IMR-90 (cell line): ENCODE data around the gene STX16. TPM values are rescaled to one million over a fixed set of nuclear protein-coding genes. Genes with fewer than 3 reads are reported as not detected.

Source experiments
- ATAC-seq: fragments of 200-7000 bp; cut with Tn5 transposase; 2 replicates; pipeline ENCODE4 v1.9.1; 2020; ENCODE audit warnings: low read depth, mild to moderate bottlenecking, moderate library complexity
- BruUV-seq: library from RNA; stranded (reverse); fragments of 400-500 nt; replicated peaks from 2 replicates; lab custom pipeline; 2021; lab: Mats Ljungman, UMichigan
- CTCF ChIA-PET: fragments of 300-600 bp; formaldehyde crosslinking; extraction: SDS; loops from one replicate; lab custom pipeline; 2021; ENCODE audit warnings: antibody characterized with exemption; lab: Yijun Ruan, JAX
- POLR2A ChIA-PET: fragments of 300-600 bp; sonication (Branson Sonifier 250); formaldehyde crosslinking; loops from one replicate; lab custom pipeline; 2022; ENCODE audit warnings: antibody characterized with exemption; ENCODE audit not compliant: unreplicated experiment; lab: Charles Lee
- DNase-seq: peaks from one replicate; pipeline ENCODE4 v3.0.0; 2013
- H2AFZ ChIP-seq: replicated peaks from 2 replicates; pipeline ENCODE3; 2013; ENCODE audit warnings: low read length, mild to moderate bottlenecking; ENCODE audit not compliant: poor library complexity
- H2AK5ac ChIP-seq: 2 replicates; pipeline ENCODE4 v1.6.1; 2013; ENCODE audit warnings: low read depth, low read length, inconsistent platforms
- H2AK9ac ChIP-seq: replicated peaks from 2 replicates; pipeline ENCODE3; 2013; ENCODE audit warnings: mild to moderate bottlenecking, low read depth, low read length, moderate library complexity; ENCODE audit not compliant: poor library complexity
- H2BK120ac ChIP-seq: 2 replicates; pipeline ENCODE4 v1.6.1; 2013; ENCODE audit warnings: low read depth, low read length, inconsistent platforms
- H2BK15ac ChIP-seq: 3 replicates; pipeline ENCODE4 v1.6.1; 2013; ENCODE audit warnings: low read depth, low read length, inconsistent platforms
- H2BK20ac ChIP-seq: 2 replicates; pipeline ENCODE4 v1.6.1; 2013; ENCODE audit warnings: low read depth, mild to moderate bottlenecking, inconsistent platforms, low read length, moderate library complexity
- H2BK5ac ChIP-seq: 2 replicates; pipeline ENCODE4 v1.6.1; 2013; ENCODE audit warnings: mild to moderate bottlenecking, low read depth, low read length, inconsistent platforms; ENCODE audit not compliant: poor library complexity, severe bottlenecking
- H3K14ac ChIP-seq: replicated peaks from 2 replicates; pipeline ENCODE4 v1.6.1; 2013; ENCODE audit warnings: low read depth, low read length, inconsistent platforms
- H3K18ac ChIP-seq: 2 replicates; pipeline ENCODE4 v1.6.1; 2013; ENCODE audit warnings: low read depth, low read length, control low read depth
- H3K23ac ChIP-seq: 2 replicates; pipeline ENCODE4 v1.6.1; 2013; ENCODE audit warnings: low read depth, low read length, inconsistent platforms
- H3K27ac ChIP-seq: 2 replicates; pipeline ENCODE4 v1.5.1; 2013; ENCODE audit warnings: mild to moderate bottlenecking, control low read depth, low read length; ENCODE audit not compliant: insufficient read depth
- H3K27me3 ChIP-seq: 2 replicates; pipeline ENCODE4 v1.6.1; 2013; ENCODE audit warnings: low read length; ENCODE audit not compliant: control insufficient read depth, insufficient read depth
- H3K36me3 ChIP-seq: 2 replicates; pipeline ENCODE4 v1.6.1; 2013; ENCODE audit warnings: low read length, mixed read lengths; ENCODE audit not compliant: control insufficient read depth, insufficient read depth
- H3K4ac ChIP-seq: 2 replicates; pipeline ENCODE4 v1.6.1; 2013; ENCODE audit warnings: low read depth, low read length, inconsistent platforms
- H3K4me1 ChIP-seq: 2 replicates; pipeline ENCODE4 v1.6.1; 2013; ENCODE audit warnings: low read length, mixed read lengths; ENCODE audit not compliant: control insufficient read depth, insufficient read depth
- H3K4me2 ChIP-seq: 2 replicates; pipeline ENCODE4 v1.6.1; 2013; ENCODE audit warnings: low read depth, mild to moderate bottlenecking, control low read depth, low read length, moderate library complexity
- H3K4me3 ChIP-seq: 2 replicates; pipeline ENCODE4 v1.5.1; 2013; ENCODE audit warnings: low read depth, mild to moderate bottlenecking, control low read depth, low read length, moderate library complexity; ENCODE audit not compliant: insufficient read depth
- H3K56ac ChIP-seq: 2 replicates; pipeline ENCODE4 v1.6.1; 2013; ENCODE audit warnings: low read length, inconsistent platforms; ENCODE audit not compliant: insufficient read depth; ENCODE audit errors: extremely low read depth
- H3K79me1 ChIP-seq, 2 experiments: 2 replicates each; pipeline ENCODE4 v1.6.1; 2013; ENCODE audit warnings: low read length in 2 of 2, inconsistent platforms in 1 of 2, low read depth in 1 of 2
- H3K9ac ChIP-seq: 2 replicates; pipeline ENCODE4 v1.6.1; 2013; ENCODE audit warnings: low read depth, low read length, control low read depth
- H3K9me1 ChIP-seq: 2 replicates; pipeline ENCODE4 v1.6.1; 2013; ENCODE audit warnings: low read length, inconsistent platforms; ENCODE audit not compliant: insufficient read depth
- H3K9me3 ChIP-seq: 2 replicates; pipeline ENCODE4 v1.6.1; 2013; ENCODE audit warnings: low read length; ENCODE audit not compliant: control insufficient read depth, insufficient read depth
- H4K20me1 ChIP-seq: 2 replicates; pipeline ENCODE4 v1.6.1; 2013; ENCODE audit warnings: low read length, inconsistent platforms; ENCODE audit not compliant: insufficient read depth
- H4K5ac ChIP-seq: 2 replicates; pipeline ENCODE4 v1.6.1; 2013; ENCODE audit warnings: mild to moderate bottlenecking, low read depth, low read length, control low read depth
- H4K8ac ChIP-seq, 2 experiments: 2 replicates each; pipeline ENCODE4 v1.6.1; 2013; ENCODE audit warnings: low read depth in 2 of 2, low read length in 2 of 2, control low read depth in 1 of 2, inconsistent platforms in 1 of 2
- H4K91ac ChIP-seq: 2 replicates; pipeline ENCODE4 v1.6.1; 2013; ENCODE audit warnings: low read depth, low read length, inconsistent platforms; ENCODE audit not compliant: insufficient read depth
- BHLHE40 ChIP-seq: fragments of 150-350 bp; IDR thresholded peaks from 2 replicates; pipeline ENCODE4 v1.6.1; 2016; ENCODE audit warnings: mild to moderate bottlenecking, low read depth, low read length
- CEBPB ChIP-seq: IDR thresholded peaks from 2 replicates; pipeline ENCODE4 v1.6.1; 2012; ENCODE audit warnings: low read depth, low read length, improper control_type of control experiment
- CHD1 ChIP-seq: IDR thresholded peaks from 2 replicates; pipeline ENCODE4 v1.6.1; 2012; ENCODE audit warnings: low read depth, low read length, improper control_type of control experiment
- FOS ChIP-seq: fragments of 150-350 bp; IDR thresholded peaks from 2 replicates; pipeline ENCODE4 v1.6.1; 2016; ENCODE audit warnings: low read depth, low read length
- MAFK ChIP-seq: IDR thresholded peaks from 2 replicates; pipeline ENCODE4 v1.6.1; 2012; ENCODE audit warnings: low read depth, low read length, improper control_type of control experiment
- MAZ ChIP-seq: IDR thresholded peaks from 2 replicates; pipeline ENCODE4 v1.6.1; 2012; ENCODE audit warnings: low read depth, mild to moderate bottlenecking, low read length, improper control_type of control experiment, moderate library complexity, borderline replicate concordance
- MXI1 ChIP-seq: IDR thresholded peaks from 2 replicates; pipeline ENCODE4 v1.6.1; 2012; ENCODE audit warnings: low read depth, mild to moderate bottlenecking, low read length, moderate library complexity, borderline replicate concordance
- NFE2L2 ChIP-seq: fragments of 150-350 bp; IDR thresholded peaks from 2 replicates; pipeline ENCODE4 v1.6.1; 2016; ENCODE audit warnings: low read depth, mild to moderate bottlenecking, low read length
- POLR2A ChIP-seq: IDR thresholded peaks from 2 replicates; pipeline ENCODE4 v1.6.1; 2012; ENCODE audit warnings: mild to moderate bottlenecking, low read depth, low read length
- RAD21 ChIP-seq: IDR thresholded peaks from 2 replicates; pipeline ENCODE4 v1.6.1; 2012; ENCODE audit warnings: low read length, improper control_type of control experiment
- RCOR1 ChIP-seq: IDR thresholded peaks from 2 replicates; pipeline ENCODE4 v1.6.1; 2012; ENCODE audit warnings: mild to moderate bottlenecking, low read length, improper control_type of control experiment; ENCODE audit not compliant: insufficient replicate concordance
- RFX5 ChIP-seq: IDR thresholded peaks from 2 replicates; pipeline ENCODE4 v1.8.0; 2012; ENCODE audit warnings: low read depth, mild to moderate bottlenecking, low read length, moderate library complexity
- SMC3 ChIP-seq: fragments of 150-350 bp; IDR thresholded peaks from 2 replicates; pipeline ENCODE4 v1.6.1; 2016; ENCODE audit warnings: low read depth, mild to moderate bottlenecking, antibody characterized with exemption, low read length, moderate library complexity
- WGBS, 2 experiments: methylation state at CpG; one replicate each; pipeline versions ENCODE4 v1.1.5 to v1.1.7; 2013; ENCODE audit warnings: missing lambda C conversion rate in 2 of 2; ENCODE audit not compliant: insufficient read length in 1 of 2; ENCODE audit errors: extremely low coverage in 2 of 2; 5-methylcytosine and 5-hydroxymethylcytosine counted together
- dilution Hi-C: fragments of 300-500 bp; cut with HindIII; formaldehyde crosslinking; loops from one replicate; pipeline ENCODE4 v1.14.3; 2018; ENCODE audit warnings: low sequenced_read_pairs; ENCODE audit not compliant: unreplicated experiment
- in situ Hi-C: fragments of 300-500 bp; cut with MboI; formaldehyde crosslinking; loops from 3 replicates; pipeline ENCODE4 v1.14.3; 2019; ENCODE audit warnings: low sequenced_read_pairs, inconsistent platforms, mixed read lengths
- intact Hi-C: fragments of 100-400 bp; cut with micrococcal nuclease; formaldehyde crosslinking; loops from 2 replicates; pipeline ENCODE4 v1.10.0; 2022
- polyA plus RNA-seq, 3 experiments: library from polyadenylated mRNA; depleted of rRNA; stranded (reverse); fragments of >200 nt; gene quantifications; 2 replicates each; pipeline ENCODE4 v1.2.3, GENCODE V29; 2012; ENCODE audit warnings: low replicate concordance in 1 of 3
- total RNA-seq: library from RNA; depleted of rRNA; stranded (reverse); fragments of >200 nt; gene quantifications from 2 replicates; pipeline ENCODE4 v1.2.3, GENCODE V29; 2012
- TF ChIP-seq, protein P1 (sequence below): fragments of 150-350 bp; IDR thresholded peaks from 2 replicates; pipeline ENCODE4 v1.6.1; 2017; ENCODE audit warnings: mild to moderate bottlenecking, antibody characterized with exemption, low read length, low read depth
- TF ChIP-seq, protein P2 (sequence below): fragments of 150-350 bp; IDR thresholded peaks from 2 replicates; pipeline ENCODE4 v1.6.1; 2016; ENCODE audit warnings: low read depth, mild to moderate bottlenecking, low read length, moderate library complexity, borderline replicate concordance
- TF ChIP-seq, protein P3 (sequence below): conservative IDR thresholded peaks from 2 replicates; pipeline ENCODE4 v1.5.1; 2012; ENCODE audit warnings: mild to moderate bottlenecking, low read depth, low read length, improper control_type of control experiment

STX16 gene
- total and polyA plus RNA-seq, 2 of the 4 experiments (the other 2 are of a cell fraction) = 26.9 to 58.2 TPM

DNA sequence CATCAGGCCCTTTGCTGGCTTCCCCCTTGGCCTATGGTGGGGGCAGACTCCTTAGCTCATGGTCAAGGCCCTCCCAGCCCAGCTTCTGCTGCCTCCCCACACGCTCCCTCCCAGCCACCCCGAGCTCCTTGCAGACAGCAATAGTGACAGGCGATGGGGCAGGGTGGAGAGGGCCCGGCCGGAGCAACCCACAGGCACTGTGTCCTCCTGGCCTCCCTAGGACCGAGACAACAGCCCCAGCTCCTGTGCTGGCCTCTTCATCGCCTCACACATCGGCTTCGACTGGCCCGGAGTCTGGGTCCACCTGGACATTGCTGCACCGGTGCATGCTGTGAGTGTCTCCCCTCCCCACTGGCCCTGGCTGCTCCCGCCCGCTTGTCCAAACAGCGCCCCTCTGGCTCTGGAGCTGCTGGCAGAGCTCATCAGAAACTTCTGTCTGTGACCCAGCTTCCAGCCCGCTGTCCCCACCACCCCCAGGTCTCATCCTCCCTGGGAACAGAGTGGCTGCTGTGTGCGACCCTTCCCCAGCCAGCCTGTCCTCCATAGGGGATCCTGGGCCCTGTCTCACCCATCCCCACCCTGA lies 63.3 kb downstream of the STX16 start:
- Histone ChIP-seq H2AFZ (no peak overlapping the region), H3K4me2 (no peak overlapping the region), H2BK120ac (no peak overlapping the region), H3K4me3 (no peak overlapping the region), H3K9me3 (no peaks in the 10 kb centered on the region), H2BK20ac (no peak overlapping the region), H4K8ac (no peak overlapping the region), H3K79me1 (no peaks in the 10 kb centered on the region), H4K91ac (no peak overlapping the region), H2AK9ac (no peak overlapping the region), H3K18ac (no peak overlapping the region), H4K5ac (no peak overlapping the region), H2BK5ac (no peak overlapping the region), H3K27ac (no peak overlapping the region), H3K36me3 (no peaks in the 10 kb centered on the region), H3K56ac (no peak overlapping the region), H3K9ac (no peak overlapping the region), H3K4ac (no peak overlapping the region), H3K14ac (no peak overlapping the region), H3K27me3 (peaks cover 2% of the 10 kb centered on the region; the same call in 1 of the 2 replicates), H2AK5ac (no peak overlapping the region), H3K23ac (no peak overlapping the region), H2BK15ac (no peak overlapping the region), H3K9me1 (no peaks in the 10 kb centered on the region), H4K20me1 (no peaks in the 10 kb centered on the region), H3K4me1 (no peaks in the 10 kb centered on the region)
- ChIA-PET POLR2A (no interaction called here), CTCF (interaction anchor here (1.1 kb wide), 1 partner anchor 10 kb away, joined by 3 read pairs; no protein-coding TSS in a partner anchor)
- dilution Hi-C loops = no loop called here
- intact Hi-C loops = no loop called here
- DNase-seq (no peak), ATAC-seq (no peak)
- 82% methylated on average over 8 of the region's 16 CpGs; no CpG with 5 or more reads in 1 of the 2 experiments for WGBS, 2 experiments
- no TSS peak for BruUV-seq
- in situ Hi-C loops = no loop called here
- TF ChIP-seq FOS = no peak
- no peak for TF ChIP-seq CEBPB
- no peak for TF ChIP-seq RCOR1
- TF ChIP-seq MAFK = no peak
- TF ChIP-seq SMC3 = no peak
- no peak for TF ChIP-seq CHD1
- no peak for TF ChIP-seq MXI1
- TF ChIP-seq MAZ = no peak
- no peak for TF ChIP-seq BHLHE40
- TF ChIP-seq, protein P1, sequence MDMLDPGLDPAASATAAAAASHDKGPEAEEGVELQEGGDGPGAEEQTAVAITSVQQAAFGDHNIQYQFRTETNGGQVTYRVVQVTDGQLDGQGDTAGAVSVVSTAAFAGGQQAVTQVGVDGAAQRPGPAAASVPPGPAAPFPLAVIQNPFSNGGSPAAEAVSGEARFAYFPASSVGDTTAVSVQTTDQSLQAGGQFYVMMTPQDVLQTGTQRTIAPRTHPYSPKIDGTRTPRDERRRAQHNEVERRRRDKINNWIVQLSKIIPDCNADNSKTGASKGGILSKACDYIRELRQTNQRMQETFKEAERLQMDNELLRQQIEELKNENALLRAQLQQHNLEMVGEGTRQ = no peak
- no peak for TF ChIP-seq RAD21
- TF ChIP-seq NFE2L2 = no peak
- TF ChIP-seq RFX5 = no peak
- TF ChIP-seq, protein P2, sequence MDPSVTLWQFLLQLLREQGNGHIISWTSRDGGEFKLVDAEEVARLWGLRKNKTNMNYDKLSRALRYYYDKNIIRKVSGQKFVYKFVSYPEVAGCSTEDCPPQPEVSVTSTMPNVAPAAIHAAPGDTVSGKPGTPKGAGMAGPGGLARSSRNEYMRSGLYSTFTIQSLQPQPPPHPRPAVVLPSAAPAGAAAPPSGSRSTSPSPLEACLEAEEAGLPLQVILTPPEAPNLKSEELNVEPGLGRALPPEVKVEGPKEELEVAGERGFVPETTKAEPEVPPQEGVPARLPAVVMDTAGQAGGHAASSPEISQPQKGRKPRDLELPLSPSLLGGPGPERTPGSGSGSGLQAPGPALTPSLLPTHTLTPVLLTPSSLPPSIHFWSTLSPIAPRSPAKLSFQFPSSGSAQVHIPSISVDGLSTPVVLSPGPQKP = no peak
- TF ChIP-seq, protein P3, sequence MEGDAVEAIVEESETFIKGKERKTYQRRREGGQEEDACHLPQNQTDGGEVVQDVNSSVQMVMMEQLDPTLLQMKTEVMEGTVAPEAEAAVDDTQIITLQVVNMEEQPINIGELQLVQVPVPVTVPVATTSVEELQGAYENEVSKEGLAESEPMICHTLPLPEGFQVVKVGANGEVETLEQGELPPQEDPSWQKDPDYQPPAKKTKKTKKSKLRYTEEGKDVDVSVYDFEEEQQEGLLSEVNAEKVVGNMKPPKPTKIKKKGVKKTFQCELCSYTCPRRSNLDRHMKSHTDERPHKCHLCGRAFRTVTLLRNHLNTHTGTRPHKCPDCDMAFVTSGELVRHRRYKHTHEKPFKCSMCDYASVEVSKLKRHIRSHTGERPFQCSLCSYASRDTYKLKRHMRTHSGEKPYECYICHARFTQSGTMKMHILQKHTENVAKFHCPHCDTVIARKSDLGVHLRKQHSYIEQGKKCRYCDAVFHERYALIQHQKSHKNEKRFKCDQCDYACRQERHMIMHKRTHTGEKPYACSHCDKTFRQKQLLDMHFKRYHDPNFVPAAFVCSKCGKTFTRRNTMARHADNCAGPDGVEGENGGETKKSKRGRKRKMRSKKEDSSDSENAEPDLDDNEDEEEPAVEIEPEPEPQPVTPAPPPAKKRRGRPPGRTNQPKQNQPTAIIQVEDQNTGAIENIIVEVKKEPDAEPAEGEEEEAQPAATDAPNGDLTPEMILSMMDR = no peak
- no peak for TF ChIP-seq POLR2A
